Keratinocyte (primary cell): Measurements from ENCODE around the gene HELT. TPM values are rescaled to one million over a fixed set of nuclear protein-coding genes. Genes with fewer than 3 reads are reported as not detected.

ENCODE experiments used
- DNase-seq: peaks from one replicate; pipeline ENCODE4 v3.0.0-alpha.2; 2011; ENCODE audit warnings: low read depth, missing footprints, low spot score
- FAIRE-seq: peaks from 2 replicates; lab custom pipeline; 2011; peaks lifted over from hg19 to GRCh38; lab: Jason Lieb, UNC
- H2AFZ ChIP-seq: 2 replicates; pipeline ENCODE4 v1.6.0; 2012; ENCODE audit warnings: low read length, control low read depth, inconsistent platforms; ENCODE audit not compliant: control insufficient read depth
- H3K27ac ChIP-seq: 2 replicates; pipeline ENCODE4 v1.5.1; 2011; ENCODE audit warnings: low read length; ENCODE audit not compliant: control insufficient read depth, insufficient read depth
- H3K27me3 ChIP-seq: 3 replicates; pipeline ENCODE4 v1.6.0; 2011; ENCODE audit warnings: low read length; ENCODE audit not compliant: control insufficient read depth, insufficient read depth; ENCODE audit errors: extremely low read depth
- H3K36me3 ChIP-seq, 2 experiments: 2 replicates in 1 of 2; 3 replicates in 1 of 2; pipeline ENCODE4 v1.5.1; 2011; ENCODE audit warnings: low read length in 2 of 2, mild to moderate bottlenecking in 1 of 2; ENCODE audit not compliant: control insufficient read depth in 2 of 2, insufficient read depth in 2 of 2; ENCODE audit errors: extremely low read depth in 1 of 2
- H3K4me1 ChIP-seq: 3 replicates; pipeline ENCODE4 v1.5.1; 2011; ENCODE audit warnings: low read length; ENCODE audit not compliant: control insufficient read depth, insufficient read depth; ENCODE audit errors: extremely low read depth
- H3K4me2 ChIP-seq: 3 replicates; pipeline ENCODE4 v1.6.0; 2011; ENCODE audit warnings: low read depth, low read length; ENCODE audit not compliant: control insufficient read depth, insufficient read depth; ENCODE audit errors: extremely low read depth
- H3K4me3 ChIP-seq, 3 experiments: fragments of 200-600 bp in 1 of 3; sonication (generic) in 1 of 3; 2 replicates in 2 of 3; 3 replicates in 1 of 3; pipeline ENCODE4 v1.5.1; 2011 to 2016; ENCODE audit warnings: low read length in 3 of 3, mild to moderate bottlenecking in 3 of 3, control low read depth in 2 of 3, inconsistent platforms in 1 of 3, low read depth in 1 of 3, mixed read lengths in 1 of 3, mixed run types in 1 of 3, moderate library complexity in 1 of 3; ENCODE audit not compliant: control insufficient read depth in 2 of 3, insufficient read depth in 2 of 3; ENCODE audit errors: extremely low read depth in 1 of 3
- H3K79me2 ChIP-seq: 2 replicates; pipeline ENCODE4 v1.6.0; 2012; ENCODE audit warnings: low read length; ENCODE audit not compliant: control insufficient read depth, insufficient read depth
- H3K9ac ChIP-seq: 3 replicates; pipeline ENCODE4 v1.6.0; 2011; ENCODE audit warnings: low read length; ENCODE audit not compliant: control insufficient read depth, insufficient read depth; ENCODE audit errors: extremely low read depth
- H3K9me1 ChIP-seq: 3 replicates; pipeline ENCODE4 v1.6.0; 2011; ENCODE audit warnings: low read length; ENCODE audit not compliant: control insufficient read depth, insufficient read depth; ENCODE audit errors: extremely low read depth
- H3K9me3 ChIP-seq: 2 replicates; pipeline ENCODE4 v1.5.1; 2012; ENCODE audit warnings: low read depth, low read length; ENCODE audit not compliant: control insufficient read depth
- H4K20me1 ChIP-seq: 3 replicates; pipeline ENCODE4 v1.6.0; 2011; ENCODE audit warnings: low read length; ENCODE audit not compliant: control insufficient read depth, insufficient read depth; ENCODE audit errors: extremely low read depth
- EZH2 ChIP-seq: IDR thresholded peaks from one replicate; pipeline ENCODE4 v1.6.1; 2012; ENCODE audit warnings: inconsistent platforms, mild to moderate bottlenecking, low read length, moderate library complexity
- dilution Hi-C: fragments of 300-500 bp; cut with MboI; formaldehyde crosslinking; loops from one replicate; pipeline ENCODE4 v1.7.0; 2020; ENCODE audit warnings: low sequenced_read_pairs; ENCODE audit not compliant: extremely low pct_ligation_motif_present
- polyA plus RNA-seq, 5 experiments: library from polyadenylated mRNA; depleted of rRNA in 3 of 5; stranded (reverse) in 3 of 5; stranded (forward) in 1 of 5; unstranded in 1 of 5; fragments of >200 nt; gene quantifications; 1 replicate in 1 of 5; 2 replicates in 3 of 5; 3 replicates in 1 of 5; pipeline versions ENCODE4 v1.2.1 to v1.2.3, GENCODE V29; 2011 to 2012; ENCODE audit warnings: missing spikeins in 2 of 5, low read depth in 1 of 5, low replicate concordance in 1 of 5
- TF ChIP-seq, protein P1 (sequence below), 3 experiments: IDR thresholded peaks in 1 of 3; conservative IDR thresholded peaks in 1 of 3; optimal IDR thresholded peaks in 1 of 3; 2 replicates in 2 of 3; 3 replicates in 1 of 3; pipeline versions ENCODE3 to v1.5.1; 2011; ENCODE audit warnings: low read length in 3 of 3, mild to moderate bottlenecking in 3 of 3, moderate library complexity in 2 of 3, control low read depth in 1 of 3, inconsistent platforms in 1 of 3; ENCODE audit not compliant: insufficient read depth in 2 of 3; ENCODE audit errors: extremely low read depth in 1 of 3

The HELT gene
- polyA plus RNA-seq, 1 donor (not counting 4 experiments of a cell fraction or from before 2014, with no cell fraction given) = not detected

DNA sequence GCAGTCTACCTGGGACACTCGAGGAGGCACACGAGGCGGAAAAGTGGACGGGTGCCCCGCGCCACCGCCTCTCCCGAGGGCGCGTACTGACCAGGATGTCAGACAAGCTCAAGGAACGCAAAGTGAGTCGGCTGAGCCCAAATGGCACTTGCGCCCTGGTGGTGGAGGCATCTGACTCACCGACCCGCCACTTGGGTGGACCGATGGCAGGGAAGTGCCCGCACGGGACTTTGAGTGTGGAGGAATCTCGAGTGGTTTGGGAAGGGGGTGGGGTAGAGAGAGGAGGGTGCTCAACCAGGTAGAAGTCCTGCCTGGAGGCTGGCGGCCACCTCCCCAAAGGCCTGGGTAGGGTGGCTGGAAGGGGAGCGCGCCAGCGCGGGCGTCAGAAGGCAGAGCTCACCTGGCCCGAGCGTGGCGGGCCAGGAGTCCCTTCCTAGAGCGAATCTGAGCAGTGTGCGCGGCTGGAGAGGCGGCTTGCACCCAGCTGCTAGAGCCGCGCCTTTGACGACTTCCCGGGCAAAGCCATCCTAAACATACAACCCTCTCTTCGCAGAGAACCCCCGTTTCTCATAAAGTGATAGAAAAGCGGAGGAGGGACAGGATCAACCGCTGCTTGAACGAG lies 655 bp downstream of the HELT start:
- peaks cover 2% of the 10 kb centered on the region for H4K20me1 ChIP-seq
- H3K36me3 ChIP-seq = no peaks in the 10 kb centered on the region
- no peak overlapping the region for H3K4me2 ChIP-seq
- no peaks in the 10 kb centered on the region for H3K9me3 ChIP-seq
- TF ChIP-seq, protein P1, sequence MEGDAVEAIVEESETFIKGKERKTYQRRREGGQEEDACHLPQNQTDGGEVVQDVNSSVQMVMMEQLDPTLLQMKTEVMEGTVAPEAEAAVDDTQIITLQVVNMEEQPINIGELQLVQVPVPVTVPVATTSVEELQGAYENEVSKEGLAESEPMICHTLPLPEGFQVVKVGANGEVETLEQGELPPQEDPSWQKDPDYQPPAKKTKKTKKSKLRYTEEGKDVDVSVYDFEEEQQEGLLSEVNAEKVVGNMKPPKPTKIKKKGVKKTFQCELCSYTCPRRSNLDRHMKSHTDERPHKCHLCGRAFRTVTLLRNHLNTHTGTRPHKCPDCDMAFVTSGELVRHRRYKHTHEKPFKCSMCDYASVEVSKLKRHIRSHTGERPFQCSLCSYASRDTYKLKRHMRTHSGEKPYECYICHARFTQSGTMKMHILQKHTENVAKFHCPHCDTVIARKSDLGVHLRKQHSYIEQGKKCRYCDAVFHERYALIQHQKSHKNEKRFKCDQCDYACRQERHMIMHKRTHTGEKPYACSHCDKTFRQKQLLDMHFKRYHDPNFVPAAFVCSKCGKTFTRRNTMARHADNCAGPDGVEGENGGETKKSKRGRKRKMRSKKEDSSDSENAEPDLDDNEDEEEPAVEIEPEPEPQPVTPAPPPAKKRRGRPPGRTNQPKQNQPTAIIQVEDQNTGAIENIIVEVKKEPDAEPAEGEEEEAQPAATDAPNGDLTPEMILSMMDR (optimal IDR thresholded peaks at IDR 0.05 in 1 of 3, IDR thresholded peaks at IDR 0.05 in 1 of 3, conservative IDR thresholded peaks at IDR 0.05 in 1 of 3; ENCODE audit: extremely low read depth in 1 of 3, insufficient read depth in 2 of 3, low read length in 3 of 3) = no peak
- TF ChIP-seq EZH2 = peak; percentile 31
- no peak for DNase-seq
- H3K9ac ChIP-seq = no peak overlapping the region
- no peaks in the 10 kb centered on the region for H3K4me1 ChIP-seq
- dilution Hi-C loops = no loop called here
- H3K4me3 ChIP-seq = no peak overlapping the region
- peaks cover 92% of the 10 kb centered on the region for H3K27me3 ChIP-seq
- H3K27ac ChIP-seq = no peak overlapping the region
- H2AFZ ChIP-seq = no peak overlapping the region
- no peaks in the 10 kb centered on the region for H3K79me2 ChIP-seq
- H3K9me1 ChIP-seq = no peaks in the 10 kb centered on the region
- FAIRE-seq = no peak

DNA sequence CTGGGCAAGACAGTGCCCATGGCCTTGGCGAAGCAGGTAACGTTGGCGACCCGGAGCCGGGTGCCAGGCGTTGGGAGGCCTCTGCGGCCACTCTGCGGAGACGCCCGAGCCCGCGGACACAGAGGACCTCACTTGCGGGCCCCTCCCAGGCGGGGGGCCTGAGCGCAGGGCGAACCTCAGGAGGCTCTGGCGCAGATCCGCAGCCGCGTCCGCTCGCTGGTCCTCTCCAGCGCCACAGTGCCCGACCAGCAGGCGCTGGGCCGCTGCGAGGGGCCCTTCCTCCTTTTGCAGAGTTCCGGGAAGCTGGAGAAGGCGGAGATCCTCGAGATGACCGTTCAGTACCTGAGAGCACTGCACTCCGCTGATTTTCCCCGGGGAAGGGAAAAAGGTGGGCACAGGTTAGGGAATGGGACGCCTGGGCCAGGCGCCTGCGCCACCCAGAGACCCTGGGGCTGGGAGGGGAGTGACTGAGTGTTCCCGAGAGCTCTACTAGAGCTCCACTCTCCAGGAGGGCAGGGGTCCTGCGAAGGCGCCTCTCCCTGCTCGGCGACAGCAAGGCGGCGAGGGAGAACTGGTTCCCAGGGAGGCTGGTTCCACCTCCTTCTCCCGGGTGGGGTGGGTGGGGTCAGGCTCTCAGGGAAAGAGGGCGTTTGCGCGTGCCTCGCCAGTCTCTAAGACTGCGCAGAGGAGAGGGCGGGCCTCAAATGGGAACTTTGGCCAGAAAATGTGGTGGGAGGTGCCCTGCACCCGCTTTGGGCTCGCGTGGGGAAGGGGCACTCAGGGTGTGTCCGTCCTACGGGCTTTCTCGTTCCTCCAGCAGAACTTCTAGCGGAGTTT lies 1.4 kb downstream of the HELT start:
- H3K27me3 ChIP-seq = peaks cover 85% of the 10 kb centered on the region
- no peak overlapping the region for H3K9ac ChIP-seq
- H3K4me2 ChIP-seq = no peak overlapping the region
- no peak for FAIRE-seq
- no peaks in the 10 kb centered on the region for H3K79me2 ChIP-seq
- no peak overlapping the region for H2AFZ ChIP-seq
- no peaks in the 10 kb centered on the region for H3K9me3 ChIP-seq
- H3K36me3 ChIP-seq = no peaks in the 10 kb centered on the region
- peaks cover 2% of the 10 kb centered on the region for H4K20me1 ChIP-seq
- no peaks in the 10 kb centered on the region for H3K4me1 ChIP-seq
- H3K9me1 ChIP-seq = no peaks in the 10 kb centered on the region
- H3K4me3 ChIP-seq = no peak overlapping the region
- no peak for DNase-seq
- no peak overlapping the region for H3K27ac ChIP-seq
- TF ChIP-seq, protein P1 (optimal IDR thresholded peaks at IDR 0.05 in 1 of 3, IDR thresholded peaks at IDR 0.05 in 1 of 3, conservative IDR thresholded peaks at IDR 0.05 in 1 of 3; ENCODE audit: extremely low read depth in 1 of 3, insufficient read depth in 2 of 3, low read length in 3 of 3) = no peak
- no peak for TF ChIP-seq EZH2
- dilution Hi-C loops = no loop called here
